GM18498 (cell line): ENCODE measurements around the gene FGFR4.
A peak's percentile ranks its signal among the peaks of the same experiment; 100 is the strongest.
"Not testable (repeated sequence)": the region's sequence is repeated elsewhere in the genome, so short reads cannot be mapped to it uniquely, and the experiment has no call there.

ENCODE experiments used
- ATAC-seq: cut with Tn5 transposase; IDR thresholded peaks from one replicate; pipeline ENCODE4 v1.9.1; 2021; ENCODE audit warnings: mild to moderate bottlenecking, moderate library complexity; ENCODE audit not compliant: unreplicated experiment

The FGFR4 gene

DNA sequence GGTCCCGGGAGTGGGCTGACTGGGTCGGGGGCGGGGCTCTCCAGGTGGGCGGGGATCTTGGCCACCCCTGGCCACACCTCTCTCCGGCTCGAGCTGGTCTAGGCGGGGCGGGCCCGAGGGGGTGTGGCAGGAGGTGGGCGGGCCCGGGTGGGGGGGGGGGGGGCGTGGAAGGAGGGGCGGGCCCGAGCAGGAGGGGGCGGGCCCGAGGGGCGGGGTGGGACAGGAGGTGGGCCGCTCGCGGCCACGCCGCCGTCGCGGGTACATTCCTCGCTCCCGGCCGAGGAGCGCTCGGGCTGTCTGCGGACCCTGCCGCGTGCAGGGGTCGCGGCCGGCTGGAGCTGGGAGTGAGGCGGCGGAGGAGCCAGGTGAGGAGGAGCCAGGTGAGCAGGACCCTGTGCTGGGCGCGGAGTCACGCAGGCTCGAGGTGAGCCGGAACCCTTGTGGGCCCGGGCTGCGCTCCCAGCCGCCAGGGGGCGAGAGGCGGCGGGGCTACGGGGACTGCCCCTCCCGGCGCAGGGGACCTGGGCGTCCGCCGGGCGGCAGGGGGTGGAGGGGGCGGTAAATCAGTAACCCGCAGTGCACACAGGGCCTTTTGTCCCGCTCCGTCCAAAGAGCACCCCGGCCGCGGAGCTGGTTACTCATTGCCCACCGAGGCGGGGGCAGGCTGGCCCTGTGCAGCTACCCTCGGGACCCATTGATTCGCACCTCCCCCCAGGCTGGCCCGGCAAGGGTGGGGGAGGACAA is at the start of gene FGFR4:
FGFR4 (plus strand) TSS at position 262 of the 744 bp plus-strand sequence. CDS start 2,688 bp downstream, outside the sequence.
- ATAC-seq: peak; percentile 63

GRCh38 chr5:177036921-177037320 is 49.8 kb upstream of the FGFR4 start:
- no peak for ATAC-seq

GRCh38 chr5:177040814-177041420 is 45.8 kb upstream of the FGFR4 start:
- ATAC-seq: no peak

DNA sequence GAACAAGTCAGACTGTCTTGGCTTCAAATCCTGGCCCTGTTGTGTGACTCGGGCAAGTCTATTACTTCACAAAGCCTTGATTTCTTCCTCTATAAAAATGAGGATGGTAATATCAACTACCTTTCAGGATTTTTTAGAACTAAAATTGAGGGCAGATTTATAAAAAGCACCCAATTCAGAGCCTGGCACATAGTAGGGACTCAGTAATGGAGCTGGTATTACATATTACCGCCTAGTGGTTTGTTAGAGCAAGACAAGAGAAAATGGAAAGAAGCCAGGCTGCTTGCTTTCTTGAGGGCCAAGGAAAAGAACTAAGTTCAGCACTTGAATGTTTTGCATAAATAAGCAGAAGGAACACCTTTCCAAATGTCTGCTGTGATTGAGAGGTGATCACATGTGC is 44.8 kb upstream of the FGFR4 start:
- ATAC-seq: no peak

GRCh38 chr5:177043114-177043513 is 43.6 kb upstream of the FGFR4 start:
- ATAC-seq: no peak

- no peak for ATAC-seq
These were observed 42.8 kb upstream of the FGFR4 start for GRCh38 chr5:177043958-177044357.

DNA sequence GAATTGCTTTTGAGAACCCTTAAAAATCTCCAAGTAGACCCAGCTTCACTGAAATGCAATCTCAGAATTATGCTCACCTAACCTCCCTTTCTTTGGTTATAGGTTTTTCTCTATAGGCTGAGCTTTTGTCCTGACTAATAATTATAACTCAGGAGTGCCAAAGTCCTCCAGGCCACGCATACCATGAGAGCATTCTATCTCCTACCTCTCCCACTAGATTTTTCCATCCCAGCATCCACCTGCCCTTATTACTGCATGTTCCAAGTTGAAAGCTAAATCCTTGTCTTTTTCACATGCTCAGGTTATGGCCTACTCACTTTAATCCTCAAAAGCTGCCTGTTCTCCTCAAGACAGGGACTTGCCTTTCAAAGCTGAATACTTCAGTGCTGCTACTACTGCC is 42.1 kb upstream of the FGFR4 start:
- no peak for ATAC-seq

- ATAC-seq: no peak
These were observed 41.1 kb upstream of the FGFR4 start for GRCh38 chr5:177045631-177046030.

DNA sequence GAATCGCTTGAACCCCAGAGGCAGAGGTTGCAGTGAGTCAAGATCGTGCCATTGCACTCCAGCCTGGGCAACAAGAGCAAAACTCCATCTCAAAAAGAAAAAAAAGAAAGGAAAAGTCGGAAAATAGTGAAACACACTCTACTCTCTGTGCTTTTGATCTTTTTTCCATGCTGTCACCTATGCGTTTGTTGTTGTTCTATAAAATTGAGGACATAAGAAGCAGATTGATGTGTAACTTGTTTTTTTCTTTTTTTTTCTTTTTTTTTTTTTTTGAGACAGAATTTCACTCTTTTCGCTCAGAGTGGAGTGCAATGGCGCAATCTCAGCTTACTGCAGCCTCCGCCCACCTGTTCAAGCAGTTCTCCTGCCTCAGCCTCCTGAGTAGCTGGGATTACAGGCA is 38.2 kb upstream of the FGFR4 start:
- ATAC-seq: not testable (repeated sequence)

DNA sequence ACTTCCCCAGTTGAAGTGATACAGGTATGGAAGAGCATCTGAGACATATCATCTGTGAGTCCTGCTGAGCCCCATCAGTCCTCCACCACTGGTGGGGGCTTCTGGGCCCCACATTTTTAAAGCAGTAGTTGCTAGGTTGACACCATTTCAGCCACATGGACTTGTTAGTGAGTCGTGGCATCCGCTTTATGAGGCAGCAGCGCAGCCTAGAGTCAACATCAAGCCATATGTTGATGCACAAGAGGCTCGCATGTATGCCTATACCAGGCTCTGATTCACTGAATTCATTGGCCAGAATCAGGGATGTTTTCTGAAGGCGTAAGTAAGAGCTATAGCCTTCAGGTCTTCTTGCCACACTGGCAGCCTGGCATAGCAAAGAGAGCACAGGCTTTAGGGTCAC is 37.4 kb upstream of the FGFR4 start:
- no peak for ATAC-seq

DNA sequence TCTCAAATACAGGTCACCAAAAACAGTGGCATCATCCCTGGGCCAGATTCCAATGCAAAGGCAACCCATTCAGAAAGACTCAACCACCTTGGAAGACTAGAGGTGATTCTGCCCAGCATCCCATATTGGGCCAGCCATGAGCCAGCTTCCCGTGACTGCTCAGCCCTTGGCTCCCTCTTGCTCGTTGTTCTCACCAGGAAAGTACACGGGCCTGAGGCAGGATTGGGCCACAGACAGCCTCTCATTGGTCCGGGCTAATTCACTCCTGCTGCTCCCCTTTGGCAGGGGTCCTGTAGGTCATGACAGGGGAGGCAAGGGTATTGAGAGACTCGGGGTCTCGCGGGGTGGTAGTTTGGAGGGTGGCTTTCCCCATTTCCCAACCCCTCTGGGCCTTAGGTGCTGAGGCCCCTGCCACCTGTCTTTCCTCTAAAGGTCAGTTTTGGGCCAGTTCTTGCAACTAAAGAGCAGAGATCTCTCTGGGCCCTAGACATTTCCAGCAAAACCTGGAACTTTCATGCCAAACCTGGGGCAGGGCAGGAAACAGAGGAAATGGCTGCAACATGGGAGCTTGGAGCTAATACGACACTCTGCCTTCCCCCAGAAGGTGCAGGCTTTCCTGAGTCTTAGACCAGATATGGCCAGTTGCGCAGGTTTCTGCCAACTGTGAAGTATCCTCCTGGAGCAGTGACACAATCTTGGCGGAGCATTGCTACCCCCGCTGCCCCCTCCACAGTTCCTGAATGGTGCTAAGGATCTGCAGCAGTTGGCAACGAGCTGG is 22.0 kb upstream of the FGFR4 start:
- no peak for ATAC-seq

DNA sequence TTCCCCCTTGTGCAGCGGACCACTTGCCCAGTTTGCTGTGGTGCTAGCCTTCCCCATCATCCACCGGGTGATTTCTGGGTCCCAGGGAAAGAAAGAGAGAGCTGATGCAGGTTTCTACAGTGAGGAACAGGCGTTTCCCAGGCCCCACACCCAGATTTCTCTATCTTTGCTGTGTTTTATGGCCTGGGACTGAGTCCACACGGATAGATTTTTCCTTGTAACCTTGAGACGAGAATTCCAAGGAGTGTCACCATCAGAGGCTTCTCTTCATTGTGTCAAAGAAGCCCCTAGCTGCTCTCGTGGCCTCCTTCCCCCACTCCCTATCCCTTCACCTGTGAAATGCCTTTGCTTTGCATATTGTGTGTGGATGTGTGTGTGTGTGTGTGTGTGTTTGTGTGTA is 21.2 kb upstream of the FGFR4 start:
- no peak for ATAC-seq

DNA sequence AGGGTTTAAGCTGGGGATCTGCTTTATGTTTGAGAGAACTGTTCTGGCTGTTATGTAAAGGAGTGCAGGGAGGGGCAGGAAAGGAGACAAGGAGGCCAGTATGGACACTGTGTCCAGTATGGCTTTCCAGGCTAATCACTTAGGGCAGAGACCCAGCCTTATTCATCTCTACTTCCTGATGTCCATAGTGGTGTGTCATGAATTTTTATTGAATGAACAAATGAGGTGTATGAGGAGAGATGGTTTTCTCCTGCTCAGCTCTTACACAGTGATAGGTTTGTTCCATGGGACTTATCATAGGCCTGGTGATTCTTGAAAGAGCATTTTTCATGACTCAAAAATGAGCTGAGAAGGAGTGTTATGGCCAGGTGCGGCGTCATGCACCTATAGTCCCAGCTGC is 20.5 kb upstream of the FGFR4 start:
- no peak for ATAC-seq

- ATAC-seq: no peak
These were observed 19.2 kb upstream of the FGFR4 start for GRCh38 chr5:177067503-177067902.

DNA sequence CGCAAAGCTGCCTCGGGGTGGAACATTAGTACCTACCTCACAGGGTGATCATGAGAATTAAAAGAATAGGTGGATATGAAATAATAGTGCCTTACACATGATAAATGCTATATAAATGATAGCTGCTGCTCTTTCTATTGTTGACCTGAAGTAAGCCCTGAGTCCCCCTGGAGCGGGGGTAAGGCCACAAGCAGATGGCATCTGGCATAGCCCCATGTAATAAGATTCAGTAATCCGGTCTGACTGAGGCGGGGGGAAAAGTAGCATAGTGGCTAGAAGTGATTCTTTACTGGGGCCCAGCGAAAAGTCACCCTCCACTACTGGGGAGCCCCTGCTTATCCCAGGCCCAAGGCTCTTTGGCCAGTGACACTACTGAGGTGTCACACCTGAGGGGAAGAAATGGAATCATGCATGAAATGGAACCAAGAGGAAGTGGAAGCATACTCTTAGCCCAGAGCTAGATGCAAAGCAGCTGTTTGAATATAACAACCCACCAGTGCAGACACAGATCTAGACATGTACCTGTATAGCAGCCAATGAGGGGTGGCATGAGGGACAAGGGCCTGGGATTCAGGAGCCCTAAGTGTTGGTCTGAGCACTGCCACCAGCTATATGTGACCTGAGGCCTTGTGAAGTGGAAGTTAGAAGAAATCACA is 16.1 kb upstream of the FGFR4 start:
- no peak for ATAC-seq

DNA sequence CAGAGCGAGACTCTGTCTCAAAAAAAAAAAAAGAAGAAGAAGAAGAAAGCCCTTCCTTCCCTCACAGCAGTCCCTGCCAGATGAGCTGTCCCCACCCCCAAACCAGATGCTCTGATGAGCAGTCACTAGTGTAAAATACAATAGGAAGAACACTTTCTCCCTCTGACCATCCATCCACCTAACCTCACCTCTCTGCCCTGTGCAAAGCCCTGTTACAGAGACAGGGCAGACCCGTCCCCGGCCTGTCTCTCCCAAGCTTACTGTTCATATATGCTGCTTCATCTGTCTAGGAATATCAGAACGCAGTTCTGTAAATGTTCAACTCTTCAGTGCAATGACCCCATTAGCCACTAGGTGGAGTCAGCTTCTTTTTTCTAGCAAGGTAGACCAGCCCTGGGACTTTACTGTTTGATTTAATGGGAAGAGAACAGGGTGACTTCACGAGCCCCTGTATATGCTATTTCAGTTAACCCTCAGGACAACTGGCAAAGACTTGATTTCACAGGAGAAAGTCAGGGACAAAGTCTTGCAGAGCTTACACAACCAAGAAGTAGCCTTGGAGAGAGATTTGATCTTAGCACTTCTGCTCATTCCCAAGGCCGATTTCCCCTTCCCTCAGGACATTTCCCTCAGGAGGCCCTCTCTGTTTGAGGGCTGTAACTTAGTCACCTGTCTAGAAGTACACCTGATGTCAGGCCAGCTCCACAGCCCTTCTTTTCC is 14.9 kb upstream of the FGFR4 start:
- peak; percentile 67 for ATAC-seq

DNA sequence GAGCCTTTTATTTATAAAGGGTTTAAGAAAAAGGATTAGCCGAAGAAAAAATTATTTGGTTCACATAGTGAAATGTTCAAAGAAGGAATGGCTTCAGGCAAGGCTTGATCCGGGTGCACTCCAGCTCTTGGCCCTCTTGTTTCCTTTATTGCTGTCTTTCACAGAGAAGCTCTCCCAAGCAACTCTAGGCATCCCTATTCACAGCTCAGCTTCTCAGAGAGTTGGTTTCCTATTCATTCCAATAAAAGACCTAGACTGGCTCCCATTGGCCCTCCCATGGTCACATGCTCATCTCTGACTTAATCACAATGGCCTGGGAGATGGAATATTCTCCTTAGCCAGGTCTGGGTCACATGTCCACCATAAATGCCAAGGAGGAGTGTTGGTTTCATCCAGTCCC is 9.4 kb upstream of the FGFR4 start:
- ATAC-seq: no peak

DNA sequence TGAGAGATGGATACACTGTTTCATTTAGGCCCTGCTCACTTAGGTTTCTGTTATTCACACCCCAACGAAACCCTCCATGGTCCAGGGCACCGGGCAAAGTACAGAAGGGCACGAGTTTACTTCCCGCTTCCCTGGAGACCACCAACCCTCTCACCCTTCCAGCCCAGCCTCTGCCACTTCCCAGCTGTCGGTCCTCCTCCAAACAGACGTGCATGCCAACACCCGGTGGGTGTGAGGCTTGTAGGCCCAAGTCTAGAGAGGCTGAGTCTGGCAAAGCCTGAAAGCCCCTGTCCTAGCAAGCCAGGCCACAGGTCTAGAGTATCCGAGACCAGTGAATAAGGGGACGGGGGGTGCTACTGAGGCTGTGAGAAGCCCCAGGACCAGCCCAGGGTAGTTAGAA is 7.1 kb upstream of the FGFR4 start:
- no peak for ATAC-seq

DNA sequence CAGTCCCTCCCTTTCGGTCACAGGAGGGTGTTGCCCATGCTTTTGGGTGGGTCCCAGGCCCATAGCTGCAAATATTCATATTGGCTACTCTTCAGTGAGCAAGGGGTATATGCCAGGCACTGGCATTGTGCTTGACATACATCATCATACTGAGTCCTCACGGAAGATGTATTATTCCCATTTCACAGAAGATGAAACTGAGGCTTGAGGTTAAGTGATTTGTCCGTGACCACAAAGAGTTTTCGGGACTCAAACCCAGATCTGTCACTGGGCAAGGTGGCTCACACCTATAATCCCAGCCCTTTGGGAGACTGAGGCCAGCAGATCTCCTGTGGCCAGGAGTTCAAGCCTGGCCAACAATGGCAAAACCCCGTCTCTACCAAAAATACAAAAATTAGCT is 6.5 kb upstream of the FGFR4 start:
- no peak for ATAC-seq

- no peak for ATAC-seq
These were observed 4.9 kb upstream of the FGFR4 start for GRCh38 chr5:177081859-177082258.

DNA sequence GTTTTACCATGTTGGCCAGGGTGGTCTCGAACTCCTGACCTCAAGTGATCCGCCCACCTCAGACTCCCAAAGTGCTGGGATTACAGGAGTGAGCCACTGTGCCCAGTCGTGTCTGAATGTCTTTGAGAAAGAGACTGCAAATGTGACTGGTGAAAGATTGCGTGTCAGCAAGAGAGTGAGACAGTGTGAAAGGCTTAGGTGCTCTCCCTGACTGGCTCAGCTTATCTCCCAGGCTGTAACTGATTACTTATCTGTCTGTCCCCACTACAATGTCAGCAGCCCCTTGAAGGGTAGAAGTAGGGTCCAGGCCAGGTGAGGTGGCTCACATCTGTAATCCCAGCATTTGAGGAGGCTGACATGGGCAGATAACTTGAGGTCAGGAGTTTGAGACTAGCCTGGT is 3.4 kb upstream of the FGFR4 start:
- ATAC-seq: no peak
